ENCODE data around the gene AMER2. TPM values are rescaled to one million over a fixed set of nuclear protein-coding genes. Genes with fewer than 3 reads are reported as not detected.

The AMER2 gene, protein sequence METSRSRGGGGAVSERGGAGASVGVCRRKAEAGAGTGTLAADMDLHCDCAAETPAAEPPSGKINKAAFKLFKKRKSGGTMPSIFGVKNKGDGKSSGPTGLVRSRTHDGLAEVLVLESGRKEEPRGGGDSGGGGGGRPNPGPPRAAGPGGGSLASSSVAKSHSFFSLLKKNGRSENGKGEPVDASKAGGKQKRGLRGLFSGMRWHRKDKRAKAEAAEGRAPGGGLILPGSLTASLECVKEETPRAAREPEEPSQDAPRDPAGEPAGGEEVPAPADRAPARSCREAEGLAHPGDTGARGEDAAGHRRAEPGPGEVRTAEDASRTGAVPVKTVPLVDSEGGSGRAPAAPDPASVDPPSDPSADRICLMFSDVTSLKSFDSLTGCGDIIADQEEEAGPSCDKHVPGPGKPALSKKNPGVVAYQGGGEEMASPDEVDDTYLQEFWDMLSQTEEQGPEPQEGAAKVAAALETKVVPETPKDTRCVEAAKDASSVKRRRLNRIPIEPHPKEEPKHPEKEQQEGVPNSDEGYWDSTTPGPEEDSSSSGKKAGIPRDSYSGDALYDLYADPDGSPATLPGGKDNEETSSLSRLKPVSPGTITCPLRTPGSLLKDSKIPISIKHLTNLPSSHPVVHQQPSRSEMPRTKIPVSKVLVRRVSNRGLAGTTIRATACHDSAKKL
- 1 to 10 TPM in 1 of 3 donors, not detected in 2; 9.1 TPM for total RNA-seq

- TF ChIP-seq, protein P1, sequence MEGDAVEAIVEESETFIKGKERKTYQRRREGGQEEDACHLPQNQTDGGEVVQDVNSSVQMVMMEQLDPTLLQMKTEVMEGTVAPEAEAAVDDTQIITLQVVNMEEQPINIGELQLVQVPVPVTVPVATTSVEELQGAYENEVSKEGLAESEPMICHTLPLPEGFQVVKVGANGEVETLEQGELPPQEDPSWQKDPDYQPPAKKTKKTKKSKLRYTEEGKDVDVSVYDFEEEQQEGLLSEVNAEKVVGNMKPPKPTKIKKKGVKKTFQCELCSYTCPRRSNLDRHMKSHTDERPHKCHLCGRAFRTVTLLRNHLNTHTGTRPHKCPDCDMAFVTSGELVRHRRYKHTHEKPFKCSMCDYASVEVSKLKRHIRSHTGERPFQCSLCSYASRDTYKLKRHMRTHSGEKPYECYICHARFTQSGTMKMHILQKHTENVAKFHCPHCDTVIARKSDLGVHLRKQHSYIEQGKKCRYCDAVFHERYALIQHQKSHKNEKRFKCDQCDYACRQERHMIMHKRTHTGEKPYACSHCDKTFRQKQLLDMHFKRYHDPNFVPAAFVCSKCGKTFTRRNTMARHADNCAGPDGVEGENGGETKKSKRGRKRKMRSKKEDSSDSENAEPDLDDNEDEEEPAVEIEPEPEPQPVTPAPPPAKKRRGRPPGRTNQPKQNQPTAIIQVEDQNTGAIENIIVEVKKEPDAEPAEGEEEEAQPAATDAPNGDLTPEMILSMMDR (IDR thresholded peaks at IDR 0.05) = no peak
- TF ChIP-seq POLR2AphosphoS5 (IDR thresholded peaks at IDR 0.05) = no peak
- no peak for TF ChIP-seq POLR2A (IDR thresholded peaks at IDR 0.05)
- Histone ChIP-seq H3K4me3 (peak within 1 kb of the TSS; percentile 36 to 60 (median 43)), H3K9me3 (no peaks in the 10 kb centered on the region), H3K4me1 (peaks cover 0 to 11% of the 10 kb centered on the region in 2 donors), H3K36me3 (no peaks in the 10 kb centered on the region), H3K27ac (no peak within 1 kb of the TSS), H3K27me3 (peaks cover 3 to 69% of the 10 kb centered on the region in 2 donors)
- intact Hi-C loops (cut with DNase I; ENCODE audit: low total_unique reads) = no loop called here
- no peak for DNase-seq (ENCODE audit: low spot score in 2 of 2)
These were observed at the start of gene AMER2 for GRCh38 chr13:25171517-25172302. Gene AMER2, minus strand, starts transcription at chr13:25172288. Its CDS starts 669 bp downstream, at chr13:25171619.

DNA sequence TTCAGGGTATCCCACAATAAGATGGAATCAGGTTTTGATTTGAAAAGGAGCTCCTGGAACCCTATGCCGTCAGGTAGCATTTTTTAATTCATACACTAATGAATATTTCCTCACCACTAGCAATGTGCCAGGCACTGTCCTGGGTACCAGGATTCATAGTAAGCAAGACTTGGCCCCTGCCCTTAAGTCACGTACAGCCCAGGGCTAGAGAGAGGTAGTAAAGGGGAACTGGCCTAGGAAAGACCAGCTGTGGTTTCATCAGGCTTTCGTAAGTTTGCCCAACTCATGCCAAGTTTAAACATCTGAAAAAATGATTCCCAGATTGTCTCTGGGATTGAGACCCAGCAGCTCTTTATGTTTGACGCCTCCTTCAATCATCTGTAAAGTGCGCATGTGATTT, 45.9 kb upstream of the AMER2 start:
- TF ChIP-seq, protein P1 (IDR thresholded peaks at IDR 0.05) = no peak
- TF ChIP-seq POLR2AphosphoS5 (IDR thresholded peaks at IDR 0.05) (no peak), POLR2A (IDR thresholded peaks at IDR 0.05) (no peak)

DNA sequence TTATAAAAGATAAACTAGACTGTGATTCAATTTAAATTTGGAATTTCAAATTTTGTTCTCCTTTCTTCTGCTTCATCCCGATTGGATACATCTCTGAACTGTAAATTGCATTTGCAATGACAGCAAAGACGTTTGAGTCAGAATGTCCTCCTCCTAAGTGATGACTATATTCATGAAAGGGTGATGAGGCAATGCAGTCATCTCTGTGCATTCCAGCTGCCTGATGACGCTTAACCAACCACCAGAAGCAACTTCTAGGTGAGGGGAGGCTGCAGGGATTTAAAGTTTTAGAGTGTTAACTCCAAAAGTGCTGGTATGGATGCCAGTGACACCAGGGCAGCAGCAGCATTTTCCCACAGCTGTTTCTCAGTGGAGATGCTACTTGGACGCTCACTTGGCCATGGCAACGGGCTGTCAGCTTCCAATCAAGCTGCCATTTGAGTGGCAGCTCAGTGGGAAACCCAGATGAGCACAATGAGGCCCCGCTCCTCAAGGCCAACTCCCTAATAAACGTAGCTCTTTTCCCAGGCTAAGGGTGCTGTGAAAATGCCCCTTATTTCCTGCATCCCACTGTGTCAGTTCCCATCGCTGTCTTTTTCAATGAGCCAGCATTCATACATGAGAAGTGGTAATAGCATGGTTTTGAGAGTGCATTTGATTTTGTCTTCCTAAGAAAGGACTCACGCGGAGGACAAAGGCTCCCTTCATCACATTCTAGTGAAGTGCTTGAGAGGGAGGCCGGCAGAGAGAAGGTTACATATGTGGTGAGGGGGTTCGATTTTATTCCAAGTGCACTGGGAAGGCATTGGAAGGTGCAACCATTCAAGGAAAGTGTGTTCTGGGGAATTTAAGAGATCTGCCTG, 45.2 kb upstream of the AMER2 start:
- H3K27ac ChIP-seq = no peak overlapping the region
- intact Hi-C loops (cut with DNase I; ENCODE audit: low total_unique reads) = no loop called here

More for the DNA sequence above, 45.9 kb upstream of the AMER2 start:
- intact Hi-C loops (cut with DNase I; ENCODE audit: low total_unique reads) = no loop called here
- no peaks in the 10 kb centered on the region for H3K4me1 ChIP-seq
- no peak overlapping the region for H3K4me3 ChIP-seq
- H3K9me3 ChIP-seq = no peaks in the 10 kb centered on the region
- DNase-seq (ENCODE audit: low spot score in 2 of 2) = no peak
- H3K36me3 ChIP-seq = no peaks in the 10 kb centered on the region
- peaks cover 0 to 4% of the 10 kb centered on the region in 2 donors for H3K27me3 ChIP-seq
- no peak overlapping the region for H3K27ac ChIP-seq

GRCh38 chr13:25215253-25215575, 43.1 kb upstream of the AMER2 start:
- Histone ChIP-seq H3K27me3 (peaks cover 0 to 4% of the 10 kb centered on the region in 2 donors), H3K4me3 (no peak overlapping the region), H3K36me3 (no peaks in the 10 kb centered on the region), H3K9me3 (no peaks in the 10 kb centered on the region), H3K27ac (no peak overlapping the region), H3K4me1 (no peaks in the 10 kb centered on the region)
- intact Hi-C loops (cut with DNase I; ENCODE audit: low total_unique reads) = no loop called here
- no peak for DNase-seq (ENCODE audit: low spot score in 2 of 2)
- no peak for TF ChIP-seq POLR2AphosphoS5 (IDR thresholded peaks at IDR 0.05)
- TF ChIP-seq, protein P1 (IDR thresholded peaks at IDR 0.05) = no peak
- TF ChIP-seq POLR2A (IDR thresholded peaks at IDR 0.05) = no peak

More for the DNA sequence above, 45.2 kb upstream of the AMER2 start:
- H3K4me3 ChIP-seq = no peak overlapping the region
- no peaks in the 10 kb centered on the region for H3K36me3 ChIP-seq
- TF ChIP-seq POLR2A (IDR thresholded peaks at IDR 0.05) = no peak
- TF ChIP-seq, protein P1 (IDR thresholded peaks at IDR 0.05) = no peak
- TF ChIP-seq POLR2AphosphoS5 (IDR thresholded peaks at IDR 0.05) = no peak
- DNase-seq (ENCODE audit: low spot score in 2 of 2) = no peak
- H3K4me1 ChIP-seq = no peaks in the 10 kb centered on the region
- H3K9me3 ChIP-seq = no peaks in the 10 kb centered on the region
- peaks cover 0 to 4% of the 10 kb centered on the region in 2 donors for H3K27me3 ChIP-seq

All from breast epithelium (tissue), 4 donors.